Activated CD8-positive, alpha-beta memory T cell treated with anti-CD3 and anti-CD28 coated beads for 48 hours (primary cell): ENCODE measurements around the gene PALS1.
A peak's percentile ranks its signal among the peaks of the same experiment; 100 is the strongest.

Source experiments
- DNase-seq, 3 experiments: peaks; one replicate each; pipeline ENCODE4 v3.0.0-alpha.2; 2020; ENCODE audit warnings: low read depth in 2 of 3, low spot score in 2 of 3

PALS1 gene

GRCh38 chr14:67241411-67242167 lies at the start of gene PALS1:
Gene PALS1, plus strand, starts transcription at chr14:67241435. Its CDS starts 37,736 bp downstream, at chr14:67279171.
- DNase-seq: peak in 1 of 3 experiments; percentile 71

- DNase-seq: no peak
These were observed 49.4 kb upstream of the PALS1 start for GRCh38 chr14:67191768-67192290.

GRCh38 chr14:67192366-67192765 lies 48.9 kb upstream of the PALS1 start:
- no peak for DNase-seq

- no peak for DNase-seq
These were observed 46.0 kb upstream of the PALS1 start for GRCh38 chr14:67195279-67195678.

GRCh38 chr14:67199016-67199415 lies 42.2 kb upstream of the PALS1 start:
- DNase-seq: no peak

- DNase-seq: no peak
These were observed 33.4 kb upstream of the PALS1 start for GRCh38 chr14:67207810-67208209.

- DNase-seq: no peak
These were observed 23.1 kb upstream of the PALS1 start for GRCh38 chr14:67218126-67218525.

- no peak for DNase-seq
These were observed 19.8 kb upstream of the PALS1 start for GRCh38 chr14:67221248-67221981.

- no peak for DNase-seq
These were observed 19.3 kb upstream of the PALS1 start for GRCh38 chr14:67221982-67222328.

GRCh38 chr14:67225523-67225922 lies 15.7 kb upstream of the PALS1 start:
- no peak for DNase-seq

GRCh38 chr14:67228325-67228984 lies 12.8 kb upstream of the PALS1 start:
- DNase-seq: no peak

- DNase-seq: no peak
These were observed 9.2 kb upstream of the PALS1 start for GRCh38 chr14:67232066-67232465.

- no peak for DNase-seq
These were observed 8.6 kb upstream of the PALS1 start for GRCh38 chr14:67232621-67233020.

- DNase-seq: no peak
These were observed 3.6 kb upstream of the PALS1 start for GRCh38 chr14:67237591-67237990.

- DNase-seq: no peak
These were observed 1.7 kb upstream of the PALS1 start for GRCh38 chr14:67239582-67239981.

GRCh38 chr14:67240168-67240932 lies 885 bp upstream of the PALS1 start:
- peak in 1 of 3 experiments; percentile 1 for DNase-seq

GRCh38 chr14:67240978-67241410 lies 241 bp upstream of the PALS1 start:
- peak; percentile 80 to 91 (median 81) for DNase-seq

GRCh38 chr14:67242168-67242420 lies 859 bp downstream of the PALS1 start:
- DNase-seq: no peak

GRCh38 chr14:67245104-67245503 lies 3.9 kb downstream of the PALS1 start:
- DNase-seq: no peak

GRCh38 chr14:67251573-67252226 lies 10.5 kb downstream of the PALS1 start:
- no peak for DNase-seq
